Islet of Langerhans (tissue), 1 donor: ENCODE measurements around the gene POLR1D.

ENCODE experiments used
- FAIRE-seq: peaks from one replicate; lab custom pipeline; 2011; peaks lifted over from hg19 to GRCh38; lab: Jason Lieb, UNC

POLR1D gene, protein sequence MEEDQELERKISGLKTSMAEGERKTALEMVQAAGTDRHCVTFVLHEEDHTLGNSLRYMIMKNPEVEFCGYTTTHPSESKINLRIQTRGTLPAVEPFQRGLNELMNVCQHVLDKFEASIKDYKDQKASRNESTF

DNA sequence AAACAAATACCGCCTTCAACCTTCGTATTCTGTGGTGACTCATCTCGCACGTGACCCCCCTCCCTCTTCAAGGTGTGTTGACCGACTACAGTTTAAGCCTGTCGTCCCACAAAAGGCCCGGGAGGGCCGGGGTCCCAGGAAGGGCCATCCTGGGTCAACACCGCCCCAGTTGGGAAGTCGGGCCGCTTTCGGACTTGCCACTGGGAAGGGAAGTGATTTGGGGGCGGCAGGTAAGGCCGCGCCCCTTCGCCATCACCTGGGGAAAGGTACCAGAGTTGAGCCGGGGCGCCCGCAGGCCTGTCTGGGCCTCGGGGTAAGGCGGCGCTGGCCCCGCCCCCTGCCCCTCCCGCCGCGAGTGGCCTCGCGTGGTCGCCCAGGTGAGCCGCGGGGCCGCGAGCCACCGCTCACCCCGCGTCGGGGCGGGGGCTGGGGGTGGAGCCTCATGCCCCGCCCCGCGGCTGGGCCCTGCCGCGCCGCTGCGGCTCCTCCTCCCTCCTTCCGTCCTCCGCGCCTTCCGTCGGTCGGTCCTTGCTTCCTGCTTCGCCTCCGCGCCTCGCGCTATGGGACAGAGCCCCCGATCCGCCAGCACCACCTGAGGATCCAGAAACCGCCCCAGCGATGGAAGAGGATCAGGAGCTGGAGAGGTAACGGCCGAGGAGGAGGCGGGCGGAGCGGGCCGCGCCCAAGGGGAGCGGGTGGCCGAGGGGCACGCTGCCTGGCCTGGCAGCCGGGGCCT lies at the start of gene POLR1D:
Gene POLR1D (plus strand): TSS at position 527 of the 736 bp plus-strand sequence. CDS start 92 bp downstream, at position 619.
- no peak for FAIRE-seq

DNA sequence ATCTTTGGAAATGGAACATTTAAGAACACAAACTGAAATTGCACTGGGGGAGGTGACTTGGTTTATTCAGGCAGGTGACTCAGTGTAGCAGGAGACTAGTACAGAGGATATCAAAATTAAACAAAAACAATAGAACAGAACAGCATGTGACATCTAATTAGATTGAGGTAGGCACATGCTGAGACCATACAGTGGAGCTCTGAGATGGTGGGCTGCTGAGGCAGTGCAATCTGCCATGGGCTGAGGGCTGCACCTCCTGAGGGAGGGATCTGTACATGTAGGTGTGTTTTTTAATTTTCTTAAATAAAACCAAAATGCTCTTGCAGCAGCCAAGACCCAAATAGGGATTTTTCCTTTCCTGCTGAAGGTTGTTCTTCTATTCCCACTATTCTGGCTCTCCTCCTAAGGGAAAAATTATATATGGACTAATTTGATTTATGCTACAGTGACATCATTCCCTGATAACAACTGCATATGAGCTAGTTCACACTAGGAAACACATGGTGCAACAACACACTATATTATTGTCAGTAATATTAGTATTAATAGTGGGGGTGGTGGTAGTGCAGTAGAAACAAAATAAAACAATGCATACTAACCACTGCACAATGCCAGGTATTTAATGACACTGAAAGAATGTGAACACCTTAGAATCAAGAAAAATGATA lies 49.3 kb upstream of the POLR1D start:
- FAIRE-seq = no peak

DNA sequence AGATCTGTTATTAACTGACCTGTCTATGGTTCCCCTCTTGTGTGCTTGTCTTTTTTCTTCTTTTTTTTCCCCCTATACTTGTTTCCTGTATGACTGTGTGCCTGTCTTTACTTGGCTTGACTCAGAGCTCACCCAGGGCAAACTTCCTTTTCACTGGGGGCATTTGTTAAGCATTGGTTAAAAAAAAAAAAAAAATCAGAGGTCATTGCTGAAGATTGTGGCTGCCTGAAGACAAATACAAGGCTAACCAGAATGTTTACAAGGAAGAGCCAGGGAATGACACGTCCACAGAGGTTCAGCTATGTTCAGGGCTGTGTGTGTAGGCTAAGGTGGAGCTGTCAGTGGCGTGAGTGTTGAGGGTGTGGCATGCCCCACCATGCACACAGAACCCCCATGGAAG lies 48.4 kb upstream of the POLR1D start:
- no peak for FAIRE-seq

- no peak for FAIRE-seq
These were observed 47.0 kb upstream of the POLR1D start for GRCh38 chr13:27574661-27575060.

- FAIRE-seq = no peak
These were observed 43.3 kb upstream of the POLR1D start for GRCh38 chr13:27578121-27579030.

- no peak for FAIRE-seq
These were observed 38.0 kb upstream of the POLR1D start for GRCh38 chr13:27583645-27584044.

DNA sequence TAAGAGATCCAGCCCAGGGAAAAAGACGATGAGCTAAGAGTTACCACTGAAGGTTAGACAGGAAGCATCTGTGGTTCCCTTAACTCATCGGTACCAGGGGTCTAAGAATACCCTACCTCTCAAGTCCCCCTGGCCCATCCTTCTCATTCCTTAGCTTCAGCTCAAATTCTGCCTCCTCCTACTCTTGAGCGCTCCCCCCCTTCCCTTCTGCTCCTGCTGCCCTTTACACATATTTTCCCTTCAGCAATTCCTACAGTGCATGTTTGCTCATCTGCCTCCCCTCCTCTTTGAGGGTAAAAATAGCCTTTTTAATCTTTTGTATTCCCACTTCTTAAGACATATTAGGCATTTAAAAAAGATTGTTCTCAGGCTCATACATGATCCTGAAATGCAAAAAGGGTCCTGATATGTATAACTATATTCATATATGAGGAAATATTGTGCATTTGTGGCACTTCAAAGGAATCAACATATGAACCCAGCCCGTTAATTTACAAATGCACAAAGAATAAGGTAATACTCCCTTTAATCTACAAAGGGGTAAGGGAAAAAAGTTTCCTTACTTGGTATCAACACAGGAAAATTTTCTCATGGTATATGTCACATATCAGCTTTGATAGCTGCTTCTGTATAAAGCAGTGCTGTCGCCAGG lies 34.5 kb upstream of the POLR1D start:
- no peak for FAIRE-seq

GRCh38 chr13:27588405-27588804 lies 33.3 kb upstream of the POLR1D start:
- no peak for FAIRE-seq

DNA sequence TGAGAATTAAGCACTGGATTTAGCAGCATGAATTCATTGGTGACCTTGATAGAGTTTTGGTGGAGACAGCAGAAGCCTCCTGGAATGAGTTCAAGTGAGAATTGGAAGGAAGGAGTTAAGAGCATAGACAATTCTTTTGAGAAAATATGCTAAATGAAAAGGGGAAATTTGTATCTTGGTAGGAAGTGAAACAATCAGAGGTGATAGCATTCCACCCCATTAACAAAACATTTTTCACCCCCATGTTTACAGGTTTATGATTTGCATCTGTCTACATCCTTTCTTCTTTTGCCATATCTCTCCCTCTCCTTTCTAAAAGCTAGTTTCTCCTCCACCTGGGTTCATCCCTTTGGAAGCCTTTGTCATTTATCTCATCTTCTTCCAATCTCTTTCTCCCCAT lies 28.8 kb upstream of the POLR1D start:
- no peak for FAIRE-seq

DNA sequence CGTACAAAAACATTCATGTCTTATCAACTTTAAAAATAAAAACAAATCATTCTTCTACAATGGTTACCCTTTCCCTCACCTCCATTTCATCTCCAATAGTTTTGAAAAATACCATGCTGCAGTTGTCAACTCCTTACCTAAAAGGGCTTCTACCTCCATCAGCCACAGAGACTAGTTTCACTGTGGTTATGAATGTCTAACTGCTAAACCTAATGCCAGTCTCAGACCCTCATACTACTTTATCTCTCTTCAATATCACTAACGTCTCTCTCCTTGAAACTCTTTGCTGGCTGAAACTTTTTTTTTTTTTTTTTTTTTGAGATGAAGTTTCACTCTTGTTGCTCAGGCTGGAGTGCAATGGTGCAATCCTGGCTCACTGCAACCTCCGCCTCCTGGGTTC lies 28.4 kb upstream of the POLR1D start:
- no peak for FAIRE-seq

- no peak for FAIRE-seq
These were observed 26.5 kb upstream of the POLR1D start for GRCh38 chr13:27595055-27595811.

DNA sequence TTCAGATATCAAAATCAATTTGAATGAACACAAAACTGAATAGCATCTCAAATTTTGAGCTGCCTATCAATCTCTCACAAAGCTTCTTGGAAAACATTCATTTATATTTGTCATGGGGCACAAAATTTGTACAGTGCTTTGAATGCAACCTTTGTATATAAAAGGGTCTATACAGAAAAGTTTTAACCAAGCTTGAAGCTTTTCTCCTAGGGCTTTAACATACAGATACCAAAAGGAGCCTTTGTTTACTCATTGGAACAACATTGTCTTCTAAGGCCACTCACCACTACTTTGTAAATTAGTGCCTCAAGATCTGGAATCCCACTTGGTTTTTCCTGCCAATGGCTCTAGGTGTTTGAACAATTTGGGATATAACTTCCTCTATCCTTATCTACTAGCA lies 22.6 kb upstream of the POLR1D start:
- FAIRE-seq = no peak

DNA sequence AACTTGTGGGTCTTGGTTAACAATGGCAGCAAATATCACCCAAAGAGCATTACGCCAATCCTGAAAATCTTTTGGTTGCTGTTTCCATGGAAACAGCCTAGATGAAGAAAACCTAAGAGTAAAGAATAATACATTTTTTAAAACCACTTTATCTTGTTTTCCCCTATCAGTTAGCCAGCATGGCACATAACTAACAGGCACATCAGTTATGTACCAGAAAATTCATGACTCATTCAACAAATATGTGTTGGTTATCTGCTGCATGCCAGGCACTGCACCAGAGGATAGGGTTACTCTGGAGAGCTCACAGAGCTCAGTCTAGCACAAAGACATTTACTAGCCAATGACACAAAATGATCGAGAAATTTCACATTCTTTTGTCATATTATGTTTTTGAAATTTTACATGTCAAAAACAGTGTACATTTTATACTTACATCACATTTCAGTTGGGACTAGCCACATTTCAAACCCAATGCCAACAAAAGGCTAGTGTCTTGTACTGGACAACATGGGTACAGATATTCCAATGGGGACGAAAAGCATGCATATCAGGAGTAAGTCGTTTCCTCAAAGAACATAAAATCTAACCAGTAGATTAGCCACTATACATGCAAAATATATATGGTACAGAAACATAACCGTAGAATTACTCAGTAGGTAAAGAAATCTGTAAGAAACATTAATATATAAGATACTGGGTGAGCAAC lies 21.7 kb upstream of the POLR1D start:
- peak; percentile 70 for FAIRE-seq

DNA sequence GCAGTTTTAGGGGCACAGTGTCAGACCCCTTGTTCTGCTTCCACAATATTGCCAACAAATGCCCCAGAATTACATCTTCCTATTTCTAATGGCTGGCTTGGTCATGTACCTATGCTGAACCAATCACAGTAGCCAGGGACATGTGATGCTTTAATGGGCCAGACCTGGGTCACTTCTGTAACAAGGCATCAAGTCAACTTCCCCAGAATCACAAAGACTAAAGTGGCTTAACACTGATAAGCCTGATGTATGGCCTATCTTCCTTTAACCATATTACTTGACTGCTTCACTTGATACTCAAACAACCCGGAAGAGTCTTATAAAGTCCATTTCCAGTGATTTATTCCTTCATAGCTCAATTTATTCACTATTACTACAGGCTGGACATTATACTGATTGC lies 21.0 kb upstream of the POLR1D start:
- no peak for FAIRE-seq

- FAIRE-seq = no peak
These were observed 20.5 kb upstream of the POLR1D start for GRCh38 chr13:27601208-27601607.

DNA sequence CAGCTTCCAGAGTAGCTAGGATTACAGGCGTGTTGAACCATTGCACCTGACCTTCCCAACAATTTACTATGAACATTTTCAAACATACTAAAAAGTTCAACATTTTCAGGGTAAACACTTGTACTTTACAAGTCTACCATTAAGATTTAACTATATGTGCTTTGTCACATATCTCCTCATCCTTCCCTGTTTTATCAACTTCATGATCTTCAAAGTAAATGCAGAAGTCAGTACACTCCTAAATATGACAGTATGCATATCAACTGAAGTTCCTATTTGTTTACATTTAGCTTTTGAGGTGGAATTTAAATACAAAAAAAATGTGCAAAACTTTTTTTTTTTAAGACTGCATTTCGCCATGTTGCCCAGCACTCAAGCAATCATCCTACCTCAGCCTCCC lies 19.9 kb upstream of the POLR1D start:
- no peak for FAIRE-seq

- FAIRE-seq = no peak
These were observed 16.6 kb upstream of the POLR1D start for GRCh38 chr13:27605099-27605498.

DNA sequence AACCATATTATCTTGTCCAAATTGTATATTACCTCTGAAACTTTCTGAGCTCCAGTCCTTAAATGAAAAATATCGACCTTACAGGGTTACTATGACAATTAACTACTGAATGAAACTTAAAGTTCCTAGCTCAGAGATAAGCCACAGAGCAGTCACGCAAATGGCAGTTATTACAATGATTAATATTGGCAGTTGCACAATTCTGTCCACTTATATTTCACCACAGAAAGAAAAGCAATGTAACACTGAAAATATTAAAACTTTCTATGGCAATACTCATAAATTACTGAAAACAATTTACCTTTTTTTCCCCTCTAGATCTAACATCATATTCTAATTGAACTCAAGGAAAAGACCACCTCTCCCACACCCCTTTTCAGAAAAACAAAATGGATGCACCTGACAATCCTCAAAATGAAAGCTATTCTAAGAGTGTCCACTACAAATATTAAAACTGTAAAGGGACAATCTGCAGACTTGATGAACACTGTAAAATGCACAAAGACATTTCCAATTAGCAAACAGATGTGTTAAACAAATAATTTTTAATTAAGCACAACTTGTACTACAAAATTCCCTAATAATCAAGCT lies 16.0 kb upstream of the POLR1D start:
- FAIRE-seq = peak; percentile 75

DNA sequence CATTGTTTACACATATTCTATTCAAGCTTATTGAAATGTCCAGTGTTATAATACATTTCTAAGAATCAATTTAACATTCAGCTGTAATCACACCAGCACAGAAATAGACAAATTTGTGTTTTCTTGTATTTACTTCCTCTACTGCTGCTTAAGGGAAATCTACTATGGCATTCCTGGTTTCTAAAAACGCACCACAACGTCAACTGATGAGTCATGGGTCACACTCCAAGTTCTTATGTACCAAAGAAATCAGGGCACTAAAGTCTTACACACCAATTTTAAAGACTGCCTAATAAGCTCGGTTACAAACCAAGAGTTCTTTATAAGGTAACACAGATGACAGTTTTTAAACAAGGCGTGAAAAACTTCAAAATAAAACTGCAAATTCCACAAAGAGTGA lies 14.6 kb upstream of the POLR1D start:
- FAIRE-seq = no peak

GRCh38 chr13:27613628-27614027 lies 8.1 kb upstream of the POLR1D start:
- FAIRE-seq = no peak
